ENCODE results near the gene ST3GAL4.

GRCh38 chr11:126322996-126323395, 32.5 kb upstream of the ST3GAL4 start:
- no peak for TF ChIP-seq CTCF (IDR thresholded peaks at IDR 0.05)
- no peak for TF ChIP-seq POLR2A (IDR thresholded peaks at IDR 0.05)
